Mesenchymal stem cell (in vitro differentiated cells and primary cell): ENCODE results near the gene PDGFRB.

Source experiments
- DNase-seq: peaks from one replicate; pipeline ENCODE4 v3.0.0-alpha.2; 2013
- H2AFZ ChIP-seq: one replicate; pipeline ENCODE4 v1.6.1; 2013; ENCODE audit warnings: low read depth, mild to moderate bottlenecking, control low read depth, inconsistent platforms, low read length, moderate library complexity
- H2AK5ac ChIP-seq: 2 replicates; pipeline ENCODE4 v1.6.1; 2013; ENCODE audit warnings: low read length, moderate library complexity, mild to moderate bottlenecking, inconsistent platforms; ENCODE audit not compliant: severe bottlenecking
- H2BK120ac ChIP-seq: one replicate; pipeline ENCODE4 v1.6.1; 2013; ENCODE audit warnings: low read depth, mild to moderate bottlenecking, inconsistent platforms, low read length, moderate library complexity
- H2BK12ac ChIP-seq, 2 experiments: one replicate each; pipeline ENCODE4 v1.6.1; 2013; ENCODE audit warnings: inconsistent platforms in 2 of 2, low read length in 2 of 2, mild to moderate bottlenecking in 2 of 2, moderate library complexity in 2 of 2, control low read depth in 1 of 2
- H2BK15ac ChIP-seq: one replicate; pipeline ENCODE4 v1.6.1; 2013; ENCODE audit warnings: mild to moderate bottlenecking, low read depth, inconsistent platforms; ENCODE audit not compliant: poor library complexity, severe bottlenecking
- H2BK5ac ChIP-seq: 2 replicates; pipeline ENCODE4 v1.6.1; 2013; ENCODE audit warnings: low read depth, mild to moderate bottlenecking, low read length, control low read depth, inconsistent platforms; ENCODE audit not compliant: poor library complexity, severe bottlenecking
- H3K14ac ChIP-seq, 2 experiments: one replicate each; pipeline ENCODE4 v1.6.1; 2013; ENCODE audit warnings: inconsistent platforms in 2 of 2, low read length in 2 of 2, control low read depth in 1 of 2, mild to moderate bottlenecking in 1 of 2, moderate library complexity in 1 of 2
- H3K18ac ChIP-seq, 2 experiments: one replicate each; pipeline ENCODE4 v1.6.1; 2013; ENCODE audit warnings: inconsistent platforms in 2 of 2, low read length in 2 of 2, control low read depth in 1 of 2, low read depth in 1 of 2, mild to moderate bottlenecking in 1 of 2
- H3K23ac ChIP-seq, 2 experiments: one replicate each; pipeline ENCODE4 v1.6.1; 2013; ENCODE audit warnings: inconsistent platforms in 2 of 2, low read length in 2 of 2, mild to moderate bottlenecking in 2 of 2, moderate library complexity in 2 of 2, control low read depth in 1 of 2
- H3K27ac ChIP-seq: 2 replicates; pipeline ENCODE4 v1.5.1; 2013; ENCODE audit warnings: mild to moderate bottlenecking, moderate library complexity, low read length, control low read depth, inconsistent platforms; ENCODE audit not compliant: poor library complexity, severe bottlenecking
- H3K27me3 ChIP-seq, 2 experiments: 2 replicates each; pipeline versions ENCODE4 v1.6.1 to v1.7.0; 2013; ENCODE audit warnings: low read length in 2 of 2, mild to moderate bottlenecking in 2 of 2, moderate library complexity in 2 of 2, control low read depth in 1 of 2, inconsistent platforms in 1 of 2; ENCODE audit not compliant: control insufficient read depth in 1 of 2, insufficient read depth in 1 of 2
- H3K36me3 ChIP-seq, 2 experiments: 2 replicates each; pipeline versions ENCODE4 v1.6.1 to v1.7.0; 2013; ENCODE audit warnings: low read length in 2 of 2, control low read depth in 1 of 2, inconsistent platforms in 1 of 2, low read depth in 1 of 2, mild to moderate bottlenecking in 1 of 2; ENCODE audit not compliant: insufficient read depth in 2 of 2, control insufficient read depth in 1 of 2
- H3K4ac ChIP-seq, 2 experiments: one replicate each; pipeline ENCODE4 v1.6.1; 2013; ENCODE audit warnings: inconsistent platforms in 2 of 2, low read length in 2 of 2, mild to moderate bottlenecking in 2 of 2, moderate library complexity in 2 of 2, control low read depth in 1 of 2, low read depth in 1 of 2
- H3K4me1 ChIP-seq: 2 replicates; pipeline ENCODE4 v1.6.1; 2013; ENCODE audit warnings: low read depth, low read length, control low read depth; ENCODE audit not compliant: control insufficient read depth, insufficient read depth
- H3K4me2 ChIP-seq: 2 replicates; pipeline ENCODE4 v1.6.1; 2013; ENCODE audit warnings: low read length, mild to moderate bottlenecking, inconsistent platforms; ENCODE audit not compliant: poor library complexity, severe bottlenecking
- H3K4me3 ChIP-seq, 2 experiments: 2 replicates each; pipeline versions ENCODE4 v1.5.1 to v1.7.0; 2013; ENCODE audit warnings: low read length in 2 of 2, mild to moderate bottlenecking in 2 of 2, control low read depth in 1 of 2, low read depth in 1 of 2; ENCODE audit not compliant: insufficient read depth in 1 of 2
- H3K79me1 ChIP-seq: replicated peaks from 2 replicates; pipeline ENCODE4 v1.6.1; 2013; ENCODE audit warnings: mild to moderate bottlenecking, control low read depth, low read length, inconsistent platforms; ENCODE audit not compliant: poor library complexity, severe bottlenecking
- H3K9ac ChIP-seq: 2 replicates; pipeline ENCODE4 v1.7.0; 2013; ENCODE audit warnings: mild to moderate bottlenecking, low read length, moderate library complexity
- H3K9me3 ChIP-seq: 2 replicates; pipeline ENCODE4 v1.7.0; 2013; ENCODE audit warnings: mild to moderate bottlenecking, low read length; ENCODE audit not compliant: control insufficient read depth
- H4K8ac ChIP-seq: one replicate; pipeline ENCODE4 v1.6.1; 2013; ENCODE audit warnings: inconsistent platforms, mild to moderate bottlenecking, low read length, moderate library complexity
- H4K91ac ChIP-seq: one replicate; pipeline ENCODE4 v1.6.1; 2013; ENCODE audit warnings: mild to moderate bottlenecking, low read length, inconsistent platforms
- WGBS: methylation state at CpG from one replicate; pipeline ENCODE4 v1.1.7; 2013; ENCODE audit warnings: mixed read lengths; 5-methylcytosine and 5-hydroxymethylcytosine counted together

The PDGFRB gene

GRCh38 chr5:150108711-150109514, 46.7 kb downstream of the PDGFRB start:
- Histone ChIP-seq H4K8ac (no peak overlapping the region), H3K14ac (no peak overlapping the region), H4K91ac (peak overlapping the region; percentile 18), H3K4me3 (no peak overlapping the region), H3K36me3 (peaks cover 1 to 15% of the 10 kb centered on the region in 2 experiments), H2BK15ac (no peak overlapping the region), H2AFZ (no peak overlapping the region), H2BK120ac (no peak overlapping the region), H3K4ac (no peak overlapping the region), H3K27me3 (no peaks in the 10 kb centered on the region), H2BK12ac (no peak overlapping the region), H2AK5ac (no peak overlapping the region), H3K4me2 (no peak overlapping the region), H2BK5ac (no peak overlapping the region), H3K79me1 (no peaks in the 10 kb centered on the region), H3K4me1 (peaks cover 25% of the 10 kb centered on the region), H3K23ac (no peak overlapping the region), H3K9ac (no peak overlapping the region), H3K27ac (no peak overlapping the region), H3K18ac (no peak overlapping the region), H3K9me3 (no peaks in the 10 kb centered on the region)
- 91% methylated on average over 11 of the region's 11 CpGs for WGBS
- no peak for DNase-seq

GRCh38 chr5:150107909-150108447, 47.7 kb downstream of the PDGFRB start:
- no peak overlapping the region for H2AFZ ChIP-seq
- no peak overlapping the region for H2BK120ac ChIP-seq
- no peaks in the 10 kb centered on the region for H3K9me3 ChIP-seq
- WGBS: 77% methylated on average over 4 of the region's 4 CpGs
- H4K91ac ChIP-seq: no peak overlapping the region
- H3K4me2 ChIP-seq: no peak overlapping the region
- peak overlapping the region in 1 of 2 experiments; percentile 21 for H2BK12ac ChIP-seq
- no peak overlapping the region for H3K23ac ChIP-seq
- H3K27me3 ChIP-seq: no peaks in the 10 kb centered on the region
- H3K36me3 ChIP-seq: peaks cover 0 to 6% of the 10 kb centered on the region in 2 experiments
- no peak overlapping the region for H3K27ac ChIP-seq
- H3K4me3 ChIP-seq: no peak overlapping the region
- H2BK5ac ChIP-seq: no peak overlapping the region
- H3K79me1 ChIP-seq: no peaks in the 10 kb centered on the region
- H2BK15ac ChIP-seq: no peak overlapping the region
- peak overlapping the region in 1 of 2 experiments; percentile 11 for H3K18ac ChIP-seq
- H3K4ac ChIP-seq: no peak overlapping the region
- H3K14ac ChIP-seq: no peak overlapping the region
- peak; percentile 53 for DNase-seq
- no peak overlapping the region for H4K8ac ChIP-seq
- peaks cover 19% of the 10 kb centered on the region for H3K4me1 ChIP-seq
- no peak overlapping the region for H2AK5ac ChIP-seq
- peak overlapping the region; percentile 33 for H3K9ac ChIP-seq

GRCh38 chr5:150106674-150107426, 48.8 kb downstream of the PDGFRB start:
- Histone ChIP-seq H3K9ac (no peak overlapping the region), H3K18ac (peak overlapping the region in 1 of 2 experiments; percentile 41), H4K8ac (no peak overlapping the region), H3K4me1 (peaks cover 13% of the 10 kb centered on the region), H2AFZ (no peak overlapping the region), H3K36me3 (peaks cover 0 to 3% of the 10 kb centered on the region in 2 experiments), H2BK12ac (peak overlapping the region in 1 of 2 experiments; percentile 43), H4K91ac (no peak overlapping the region), H3K23ac (peak overlapping the region in 1 of 2 experiments; percentile 63), H3K4ac (no peak overlapping the region), H2BK15ac (no peak overlapping the region), H2AK5ac (no peak overlapping the region), H2BK5ac (no peak overlapping the region), H3K27me3 (no peaks in the 10 kb centered on the region), H3K14ac (peak overlapping the region in 1 of 2 experiments; percentile 14), H3K4me3 (no peak overlapping the region), H3K79me1 (no peaks in the 10 kb centered on the region), H3K9me3 (no peaks in the 10 kb centered on the region), H2BK120ac (no peak overlapping the region), H3K27ac (no peak overlapping the region), H3K4me2 (no peak overlapping the region)
- 82% methylated on average over 3 of the region's 4 CpGs for WGBS
- DNase-seq: no peak
